T-cell (primary cell): ENCODE measurements around the gene MYO7A. TPM values are rescaled to one million over a fixed set of nuclear protein-coding genes. Genes with fewer than 3 reads are reported as not detected.

Experiments
- ATAC-seq, 4 experiments: fragments of 200-7000 bp in 3 of 4; fragments of 150-1000 bp in 1 of 4; cut with Tn5 transposase; replicated peaks in 1 of 4; 1 replicate in 3 of 4; 2 replicates in 1 of 4; pipeline ENCODE4 v1.10.0; 2021; ENCODE audit warnings: moderate library complexity in 3 of 4, mild to moderate bottlenecking in 2 of 4, moderate number of reproducible peaks in 1 of 4
- CTCF ChIA-PET, 2 donors: fragments of 300-600 bp; sonication (Branson Sonifier 250); formaldehyde crosslinking; loops; one replicate each; lab custom pipeline; 2022; ENCODE audit warnings: antibody characterized with exemption in 2 of 2; lab: Charles Lee
- POLR2A ChIA-PET, 2 donors: fragments of 300-600 bp; sonication (Branson Sonifier 250); formaldehyde crosslinking; loops; one replicate each; lab custom pipeline; 2022; ENCODE audit warnings: antibody characterized with exemption in 2 of 2; lab: Charles Lee
- DNase-seq, 35 experiments: peaks; one replicate each; pipeline versions ENCODE4 v3.0.0 to v3.0.0-alpha.2; 2013 to 2023
- H3K27ac ChIP-seq: one replicate; pipeline ENCODE4 v1.5.1; 2013; ENCODE audit warnings: low read length
- H3K27me3 ChIP-seq, 2 experiments: replicated peaks in 1 of 2; 1 replicate in 1 of 2; 2 replicates in 1 of 2; pipeline versions ENCODE4 v1.6.1 to v1.7.0; 2013; ENCODE audit warnings: low read length in 1 of 2, mixed read lengths in 1 of 2; ENCODE audit not compliant: control insufficient read depth in 2 of 2, insufficient read depth in 2 of 2; ENCODE audit errors: extremely low read depth in 1 of 2
- H3K36me3 ChIP-seq, 2 donors: 1 replicate in 1 of 2; 2 replicates in 1 of 2; pipeline versions ENCODE4 v1.6.1 to v1.7.0; 2013; ENCODE audit warnings: low read length in 1 of 2; ENCODE audit not compliant: control insufficient read depth in 2 of 2, insufficient read depth in 1 of 2; ENCODE audit errors: extremely low read depth in 1 of 2
- H3K4me1 ChIP-seq, 2 experiments: 1 replicate in 1 of 2; 2 replicates in 1 of 2; pipeline versions ENCODE4 v1.6.1 to v1.7.0; 2013; ENCODE audit warnings: low read length in 2 of 2, mixed read lengths in 1 of 2; ENCODE audit not compliant: insufficient read depth in 2 of 2, control insufficient read depth in 1 of 2; ENCODE audit errors: extremely low read depth in 1 of 2
- H3K4me3 ChIP-seq, 2 donors: 1 replicate in 1 of 2; 2 replicates in 1 of 2; pipeline versions ENCODE4 v1.5.1 to v1.7.0; 2013; ENCODE audit warnings: mild to moderate bottlenecking in 2 of 2, low read length in 1 of 2, moderate library complexity in 1 of 2; ENCODE audit not compliant: control insufficient read depth in 1 of 2; ENCODE audit errors: extremely low read depth in 1 of 2
- H3K9me3 ChIP-seq: 2 replicates; pipeline ENCODE4 v1.7.0; 2013
- H3K27ac Mint-ChIP-seq, 2 donors: one replicate each; pipeline ENCODE4 v1.8.0; 2020 to 2021; ENCODE audit warnings: mild to moderate bottlenecking in 2 of 2, mixed read lengths in 2 of 2
- H3K27me3 Mint-ChIP-seq, 2 donors: one replicate each; pipeline ENCODE4 v1.8.0; 2021 to 2022; ENCODE audit warnings: mixed read lengths in 2 of 2
- H3K36me3 Mint-ChIP-seq: one replicate; pipeline ENCODE4 v1.8.0; 2021; ENCODE audit warnings: mixed read lengths
- H3K4me1 Mint-ChIP-seq, 3 donors: one replicate each; pipeline ENCODE4 v1.8.0; 2020 to 2022; ENCODE audit warnings: mixed read lengths in 3 of 3, mild to moderate bottlenecking in 1 of 3
- H3K4me3 Mint-ChIP-seq, 3 donors: one replicate each; pipeline ENCODE4 v1.8.0; 2020 to 2022; ENCODE audit warnings: mild to moderate bottlenecking in 3 of 3, mixed read lengths in 3 of 3, moderate library complexity in 3 of 3
- H3K9me3 Mint-ChIP-seq, 3 donors: one replicate each; pipeline ENCODE4 v1.8.0; 2020 to 2022; ENCODE audit warnings: mixed read lengths in 3 of 3
- WGBS: methylation state at CpG from one replicate; pipeline ENCODE4 v1.1.5; 2013; ENCODE audit warnings: missing lambda C conversion rate; ENCODE audit not compliant: insufficient coverage; 5-methylcytosine and 5-hydroxymethylcytosine counted together
- total RNA-seq, 35 experiments: library from RNA in 6 of 35; stranded (reverse) in 6 of 35; fragments of 120-200 nt in 1 of 35; gene quantifications; one replicate each; pipeline versions ENCODE4 v1.2.1 to v1.2.4 and lab custom pipeline; 2013 to 2026

MYO7A gene
- total RNA-seq, 5 donors from 2014 or later (not counting 1 experiment from before 2014, with no cell fraction given) = 0.15 to 1.7 (median 0.44) TPM

DNA sequence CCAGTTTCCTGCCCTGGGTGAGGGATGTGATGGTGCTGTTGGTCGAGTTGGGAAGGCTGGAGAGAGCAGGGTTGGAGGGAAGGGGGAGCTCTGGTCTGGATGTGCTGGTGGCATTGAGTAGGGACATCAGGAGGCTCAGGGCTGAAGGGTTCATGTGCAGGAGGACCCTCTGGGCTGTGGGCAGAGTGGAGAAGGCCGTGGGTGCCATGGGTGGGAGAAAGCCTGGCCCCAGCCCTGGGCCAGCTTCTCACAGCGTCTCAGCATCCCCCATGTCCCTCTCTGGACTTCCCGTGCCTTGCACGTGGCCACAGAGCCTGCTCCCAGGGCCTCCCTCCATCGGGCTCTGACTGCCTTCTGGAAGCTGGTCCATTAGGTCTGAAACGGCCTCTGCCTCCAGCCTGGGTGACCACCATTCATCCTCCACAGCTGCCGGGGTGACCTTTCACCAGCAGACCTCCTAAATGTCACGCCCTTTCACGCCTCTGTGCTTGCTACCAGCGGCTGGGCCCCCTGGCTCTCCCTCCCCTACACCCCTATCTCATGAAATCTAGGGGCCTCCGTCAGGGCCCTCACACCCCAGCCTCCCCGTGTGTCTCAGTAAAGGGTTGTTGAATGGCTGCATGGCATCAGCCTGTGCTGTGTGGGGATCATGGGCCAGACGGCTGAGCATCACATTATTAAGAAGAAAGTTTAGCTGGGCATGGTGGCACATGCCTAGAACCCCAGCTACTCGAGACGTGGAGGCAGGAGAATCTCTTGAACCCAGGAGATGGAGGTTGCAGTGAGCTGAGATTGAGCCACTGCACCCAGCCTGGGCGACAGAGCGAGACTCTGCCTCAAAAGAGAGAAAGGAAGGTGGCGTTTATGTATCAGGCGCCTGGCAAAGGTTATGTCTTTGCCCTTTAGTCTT lies 25.5 kb downstream of the MYO7A start:
- POLR2A ChIA-PET = interaction anchor here in 1 of 2 donors (0.6 kb wide), 1 partner anchor 108 kb away, joined by 3 read pairs; no protein-coding TSS in a partner anchor
- CTCF ChIA-PET = interaction anchor here in 1 of 2 donors (1.2 kb wide), 1 partner anchor 26 kb away, joined by 4 read pairs; no protein-coding TSS in a partner anchor
- Histone ChIP-seq H3K27me3 (peaks cover 0 to 8% of the 10 kb centered on the region in 2 experiments), H3K4me3 (no peak overlapping the region), H3K27ac (no peak overlapping the region), H3K4me1 (peaks cover 7 to 39% of the 10 kb centered on the region in 2 experiments), H3K9me3 (no peaks in the 10 kb centered on the region), H3K36me3 (no peaks in the 10 kb centered on the region)
- WGBS = 79% methylated on average over 8 of the region's 20 CpGs
- DNase-seq (no peak), ATAC-seq (no peak)
- no peaks in the 10 kb centered on the region for H3K9me3 Mint-ChIP-seq
- no peaks in the 10 kb centered on the region for H3K36me3 Mint-ChIP-seq
- H3K4me1 Mint-ChIP-seq = peaks cover 25 to 50% (median 34%) of the 10 kb centered on the region in 3 donors
- H3K4me3 Mint-ChIP-seq = no peak overlapping the region
- H3K27ac Mint-ChIP-seq = peak overlapping the region in 1 of 2 donors; percentile 63
- no peaks in the 10 kb centered on the region for H3K27me3 Mint-ChIP-seq

- H3K4me1 ChIP-seq = peaks cover 7 to 39% of the 10 kb centered on the region in 2 experiments
- H3K9me3 Mint-ChIP-seq = no peaks in the 10 kb centered on the region
- ChIA-PET CTCF (interaction anchor here in 1 of 2 donors (1.2 kb wide), 1 partner anchor 27 kb away, joined by 4 read pairs; no protein-coding TSS in a partner anchor), POLR2A (interaction anchor here in 1 of 2 donors (0.6 kb wide), 1 partner anchor 109 kb away, joined by 3 read pairs; no protein-coding TSS in a partner anchor)
- no peaks in the 10 kb centered on the region for H3K9me3 ChIP-seq
- H3K4me3 ChIP-seq = no peak overlapping the region
- no peaks in the 10 kb centered on the region for H3K36me3 Mint-ChIP-seq
- H3K27me3 Mint-ChIP-seq = peaks cover 0 to 2% of the 10 kb centered on the region in 2 donors
- H3K4me1 Mint-ChIP-seq = peaks cover 25 to 45% (median 33%) of the 10 kb centered on the region in 3 donors
- ATAC-seq (no peak), DNase-seq (no peak)
- peak overlapping the region in 1 of 2 donors; percentile 63 for H3K27ac Mint-ChIP-seq
- no peaks in the 10 kb centered on the region for H3K36me3 ChIP-seq
- WGBS = 61% methylated on average over 4 of the region's 10 CpGs
- H3K27me3 ChIP-seq = peaks cover 0 to 5% of the 10 kb centered on the region in 2 experiments
- H3K27ac ChIP-seq = no peak overlapping the region
- no peak overlapping the region for H3K4me3 Mint-ChIP-seq
These were observed 26.5 kb downstream of the MYO7A start for GRCh38 chr11:77154381-77155081.

GRCh38 chr11:77155082-77155475 lies 27.0 kb downstream of the MYO7A start:
- H3K9me3 ChIP-seq = no peaks in the 10 kb centered on the region
- Mint-ChIP-seq H3K4me3 (no peak overlapping the region), H3K27me3 (peaks cover 0 to 2% of the 10 kb centered on the region in 2 donors), H3K27ac (no peak overlapping the region), H3K4me1 (peaks cover 25 to 45% (median 33%) of the 10 kb centered on the region in 3 donors), H3K36me3 (no peaks in the 10 kb centered on the region), H3K9me3 (no peaks in the 10 kb centered on the region)
- no peaks in the 10 kb centered on the region for H3K36me3 ChIP-seq
- DNase-seq (no peak), ATAC-seq (no peak)
- H3K27ac ChIP-seq = no peak overlapping the region
- POLR2A ChIA-PET = no interaction called here
- 78% methylated on average over 3 of the region's 4 CpGs for WGBS
- CTCF ChIA-PET = no interaction called here
- H3K4me3 ChIP-seq = no peak overlapping the region
- peaks cover 7 to 39% of the 10 kb centered on the region in 2 experiments for H3K4me1 ChIP-seq
- H3K27me3 ChIP-seq = peaks cover 0 to 5% of the 10 kb centered on the region in 2 experiments

- peaks cover 0 to 5% of the 10 kb centered on the region in 2 experiments for H3K27me3 ChIP-seq
- peaks cover 7 to 39% of the 10 kb centered on the region in 2 experiments for H3K4me1 ChIP-seq
- H3K36me3 Mint-ChIP-seq = no peaks in the 10 kb centered on the region
- ATAC-seq (no peak), DNase-seq (no peak)
- H3K36me3 ChIP-seq = no peaks in the 10 kb centered on the region
- H3K9me3 Mint-ChIP-seq = no peaks in the 10 kb centered on the region
- H3K4me3 ChIP-seq = no peak overlapping the region
- H3K9me3 ChIP-seq = no peaks in the 10 kb centered on the region
- peaks cover 0 to 2% of the 10 kb centered on the region in 2 donors for H3K27me3 Mint-ChIP-seq
- no peak overlapping the region for H3K27ac Mint-ChIP-seq
- H3K4me3 Mint-ChIP-seq = no peak overlapping the region
- CTCF ChIA-PET = no interaction called here
- WGBS = 88% methylated on average over 11 of the region's 13 CpGs
- peaks cover 25 to 44% (median 33%) of the 10 kb centered on the region in 3 donors for H3K4me1 Mint-ChIP-seq
- POLR2A ChIA-PET = no interaction called here
- H3K27ac ChIP-seq = no peak overlapping the region
These were observed 27.6 kb downstream of the MYO7A start for GRCh38 chr11:77155556-77156130.

GRCh38 chr11:77156396-77157195 lies 28.6 kb downstream of the MYO7A start:
- H3K4me3 Mint-ChIP-seq = no peak overlapping the region

More at GRCh38 chr11:77156396-77157195, 28.6 kb downstream of the MYO7A start:
- Mint-ChIP-seq H3K27me3 (peaks cover 0 to 2% of the 10 kb centered on the region in 2 donors), H3K27ac (no peak overlapping the region), H3K36me3 (no peaks in the 10 kb centered on the region), H3K4me1 (peaks cover 20 to 38% (median 27%) of the 10 kb centered on the region in 3 donors), H3K9me3 (no peaks in the 10 kb centered on the region)
- ATAC-seq = no peak
- WGBS = 95% methylated on average over 26 of the region's 26 CpGs
- Histone ChIP-seq H3K27ac (no peak overlapping the region), H3K4me3 (no peak overlapping the region), H3K36me3 (no peaks in the 10 kb centered on the region), H3K9me3 (no peaks in the 10 kb centered on the region), H3K4me1 (peaks cover 6 to 32% of the 10 kb centered on the region in 2 experiments), H3K27me3 (peaks cover 0 to 5% of the 10 kb centered on the region in 2 experiments)
- no peak for DNase-seq
- CTCF ChIA-PET = no interaction called here
- POLR2A ChIA-PET = no interaction called here
